Measurements from ENCODE around the gene SIGLEC14. TPM values are rescaled to one million over a fixed set of nuclear protein-coding genes. Genes with fewer than 3 reads are reported as not detected.

Gene SIGLEC14
- total and polyA plus RNA-seq, 10 donors = 13.3 to 101 (median 48.9) TPM; not detected in 2

DNA sequence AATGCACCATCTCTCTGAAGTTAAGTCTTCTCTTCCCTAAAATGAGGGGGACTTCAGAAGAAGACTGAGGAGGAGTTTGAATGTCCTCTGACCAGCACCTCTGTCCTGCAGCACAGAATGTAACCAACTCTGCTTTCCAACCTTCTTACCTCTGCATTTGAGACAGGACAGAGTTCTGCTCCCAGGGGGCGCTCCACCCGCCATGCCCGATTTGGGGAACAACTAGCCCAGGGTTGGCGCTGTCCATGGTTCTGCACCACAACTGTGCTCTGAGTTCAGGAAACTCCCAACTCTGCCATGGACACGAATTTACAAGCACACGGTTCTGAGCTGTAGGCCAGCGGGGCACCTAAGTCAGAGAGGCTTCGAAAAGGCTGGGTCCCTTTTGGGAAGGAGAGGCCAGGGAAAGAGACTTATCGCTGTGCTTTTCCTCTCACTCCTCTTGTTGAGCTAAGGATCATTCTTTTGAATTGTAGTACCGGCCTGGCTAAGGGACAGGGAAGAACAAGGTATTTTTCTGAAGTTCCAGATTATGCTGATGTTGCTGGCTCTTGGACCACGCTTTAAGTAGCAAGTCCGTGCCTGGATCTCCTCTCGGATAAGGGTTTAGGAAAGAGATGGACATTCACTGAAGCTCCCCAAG, 38.6 kb downstream of the SIGLEC14 start:
- TF ChIP-seq POLR2A (IDR thresholded peaks at IDR 0.05) (no peak), POLR2AphosphoS5 (IDR thresholded peaks at IDR 0.05) (peak in 2 of 3 donors; percentile 30 to 63)
- TF ChIP-seq, protein P1, sequence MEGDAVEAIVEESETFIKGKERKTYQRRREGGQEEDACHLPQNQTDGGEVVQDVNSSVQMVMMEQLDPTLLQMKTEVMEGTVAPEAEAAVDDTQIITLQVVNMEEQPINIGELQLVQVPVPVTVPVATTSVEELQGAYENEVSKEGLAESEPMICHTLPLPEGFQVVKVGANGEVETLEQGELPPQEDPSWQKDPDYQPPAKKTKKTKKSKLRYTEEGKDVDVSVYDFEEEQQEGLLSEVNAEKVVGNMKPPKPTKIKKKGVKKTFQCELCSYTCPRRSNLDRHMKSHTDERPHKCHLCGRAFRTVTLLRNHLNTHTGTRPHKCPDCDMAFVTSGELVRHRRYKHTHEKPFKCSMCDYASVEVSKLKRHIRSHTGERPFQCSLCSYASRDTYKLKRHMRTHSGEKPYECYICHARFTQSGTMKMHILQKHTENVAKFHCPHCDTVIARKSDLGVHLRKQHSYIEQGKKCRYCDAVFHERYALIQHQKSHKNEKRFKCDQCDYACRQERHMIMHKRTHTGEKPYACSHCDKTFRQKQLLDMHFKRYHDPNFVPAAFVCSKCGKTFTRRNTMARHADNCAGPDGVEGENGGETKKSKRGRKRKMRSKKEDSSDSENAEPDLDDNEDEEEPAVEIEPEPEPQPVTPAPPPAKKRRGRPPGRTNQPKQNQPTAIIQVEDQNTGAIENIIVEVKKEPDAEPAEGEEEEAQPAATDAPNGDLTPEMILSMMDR (IDR thresholded peaks at IDR 0.05 in 8 of 11, conservative IDR thresholded peaks at IDR 0.05 in 3 of 11) = peak; percentile 14 to 75 (median 54)
- peak; percentile 94 for DNase-seq
- intact Hi-C loops (cut with DNase I; ENCODE audit: low total_unique reads) = no loop called here
- peaks cover 0 to 8% (median 0%) of the 10 kb centered on the region in 8 donors for H3K9me3 ChIP-seq
- H3K4me3 ChIP-seq = no peak overlapping the region
- peaks cover 0 to 28% (median 0%) of the 10 kb centered on the region in 6 donors for H3K36me3 ChIP-seq
- H3K4me1 ChIP-seq = peaks cover 4 to 28% (median 18%) of the 10 kb centered on the region in 6 donors
- WGBS, 5 donors = 23 to 36% (median 27%) methylated on average over 13 of the region's 13 CpGs
- peak overlapping the region in 5 of 8 donors; percentile 2 to 60 (median 52) for H3K27ac ChIP-seq
- H3K27me3 ChIP-seq (replicated peaks in 1 of 7) = peaks cover 0 to 3% (median 0%) of the 10 kb centered on the region in 7 donors

DNA sequence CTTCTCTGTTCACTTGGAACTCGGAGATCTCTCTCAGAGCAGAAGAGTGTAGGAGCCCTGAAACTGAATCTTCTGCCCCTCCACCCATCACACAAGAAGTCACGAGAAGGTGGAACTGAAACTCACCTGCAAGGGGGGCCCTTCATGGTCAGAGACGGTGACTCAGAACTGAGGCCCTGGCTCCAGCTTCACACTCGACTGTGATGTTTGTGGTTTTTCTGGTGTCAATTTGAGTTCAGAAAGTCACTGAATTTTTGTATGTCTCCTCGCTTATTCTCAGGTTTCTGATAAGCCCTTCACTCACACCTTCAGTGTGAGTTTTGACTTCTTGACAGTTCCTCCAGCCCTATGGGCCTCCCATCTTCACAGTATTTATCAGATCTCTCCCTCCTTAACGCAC, 39.5 kb downstream of the SIGLEC14 start:
- DNase-seq = peak; percentile 83
- H3K27ac ChIP-seq = peak overlapping the region in 6 of 8 donors; percentile 2 to 70 (median 54)
- no peaks in the 10 kb centered on the region for H3K9me3 ChIP-seq
- no peaks in the 10 kb centered on the region for H3K27me3 ChIP-seq (replicated peaks in 1 of 7)
- intact Hi-C loops (cut with DNase I; ENCODE audit: low total_unique reads) = no loop called here
- peak in 2 of 3 donors; percentile 9 to 54 for TF ChIP-seq POLR2AphosphoS5 (IDR thresholded peaks at IDR 0.05)
- no peak for TF ChIP-seq POLR2A (IDR thresholded peaks at IDR 0.05)
- H3K4me1 ChIP-seq = peaks cover 4 to 36% (median 18%) of the 10 kb centered on the region in 6 donors
- H3K36me3 ChIP-seq = peaks cover 0 to 18% (median 0%) of the 10 kb centered on the region in 6 donors
- no peak overlapping the region for H3K4me3 ChIP-seq
- WGBS, 5 donors = 34 to 52% (median 43%) methylated on average over 6 of the region's 6 CpGs

DNA sequence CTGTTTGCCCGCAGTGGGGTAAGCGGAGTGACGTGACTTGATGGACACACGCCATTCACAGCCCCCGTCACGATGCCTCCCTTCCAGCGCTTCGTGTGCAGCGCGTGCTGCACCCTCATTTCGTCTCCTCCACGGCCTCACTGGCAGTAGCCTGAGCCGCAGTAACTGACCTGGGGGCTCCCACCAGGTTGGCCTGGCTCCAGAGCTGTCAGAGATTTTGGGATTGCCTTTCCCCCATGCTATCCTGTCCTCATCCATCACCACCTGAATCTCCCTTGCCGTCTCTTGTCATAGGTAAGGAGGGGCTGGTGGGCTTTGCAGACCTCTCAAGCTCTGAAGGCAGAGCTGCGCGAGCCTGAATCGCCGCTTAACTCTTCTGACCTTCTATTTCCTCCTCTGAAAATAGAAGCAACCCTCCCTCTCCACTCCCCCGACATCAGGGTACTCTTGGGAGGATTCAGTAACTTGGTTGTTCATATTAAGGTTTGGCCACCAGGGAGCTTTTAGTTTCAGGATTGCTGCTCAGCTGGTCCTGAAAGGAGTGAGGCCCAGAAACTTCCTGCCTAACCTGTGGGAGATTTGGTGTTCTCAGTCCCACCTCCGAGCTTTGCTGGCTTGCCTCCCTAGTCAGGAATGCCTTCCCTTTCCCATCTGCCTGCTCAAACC, 44.3 kb downstream of the SIGLEC14 start:
- H3K36me3 ChIP-seq = no peaks in the 10 kb centered on the region
- H3K9me3 ChIP-seq = peaks cover 0 to 7% (median 0%) of the 10 kb centered on the region in 8 donors
- peak overlapping the region in 3 of 8 donors; percentile 29 to 61 (median 39) for H3K4me3 ChIP-seq
- TF ChIP-seq POLR2AphosphoS5 (IDR thresholded peaks at IDR 0.05) (no peak), POLR2A (IDR thresholded peaks at IDR 0.05) (no peak)
- TF ChIP-seq, protein P1 (IDR thresholded peaks at IDR 0.05 in 8 of 11, conservative IDR thresholded peaks at IDR 0.05 in 3 of 11) = peak in 2 of 11 experiments; percentile 6 to 10
- DNase-seq = no peak
- intact Hi-C loops (cut with DNase I; ENCODE audit: low total_unique reads) = no loop called here
- peak overlapping the region in 4 of 8 donors; percentile 66 to 82 (median 74) for H3K27ac ChIP-seq
- H3K4me1 ChIP-seq = peaks cover 2 to 45% (median 10%) of the 10 kb centered on the region in 6 donors
- H3K27me3 ChIP-seq (replicated peaks in 1 of 7) = peaks cover 0 to 33% (median 8%) of the 10 kb centered on the region in 7 donors
- WGBS, 5 donors = 69 to 85% (median 80%) methylated on average over 20 of the region's 20 CpGs

DNA sequence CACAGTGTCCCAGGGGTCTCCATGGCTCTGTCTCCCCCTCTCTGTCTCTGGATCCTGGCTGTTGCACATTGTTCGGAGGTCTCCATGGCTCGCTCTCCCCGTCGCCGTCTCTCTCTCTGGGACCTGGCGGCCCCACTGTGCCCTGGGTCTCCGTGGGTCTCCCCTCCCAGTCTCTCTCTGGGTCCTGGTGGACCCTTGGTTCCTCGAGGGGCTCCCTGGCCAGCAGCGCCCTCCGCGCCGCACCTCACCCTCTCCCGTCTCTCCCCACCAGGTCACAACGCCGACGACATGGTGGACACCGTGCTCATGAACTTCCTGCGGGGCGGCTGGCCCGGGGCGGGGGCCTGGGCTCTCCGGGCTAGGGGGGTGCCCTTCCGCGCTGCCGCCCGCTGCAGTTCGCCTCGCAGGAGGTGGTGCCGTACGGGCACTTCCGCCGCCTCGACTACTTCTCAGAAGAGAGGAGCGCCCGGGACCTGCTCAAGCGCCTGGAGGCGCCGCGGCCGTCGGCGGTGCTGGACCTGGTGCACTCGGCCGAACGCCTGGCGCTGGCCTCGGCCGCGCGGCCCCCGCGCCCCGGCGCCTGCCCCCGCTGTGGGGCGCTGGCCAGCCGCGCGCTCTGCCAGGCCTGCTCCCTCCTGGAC, 45.6 kb downstream of the SIGLEC14 start:
- peaks cover 0 to 33% (median 6%) of the 10 kb centered on the region in 6 donors for H3K4me1 ChIP-seq
- intact Hi-C loops (cut with DNase I; ENCODE audit: low total_unique reads) = no loop called here
- H3K27ac ChIP-seq = peak overlapping the region in 5 of 8 donors; percentile 62 to 82 (median 73)
- TF ChIP-seq, protein P1 (IDR thresholded peaks at IDR 0.05 in 8 of 11, conservative IDR thresholded peaks at IDR 0.05 in 3 of 11) = no peak
- peak in 1 of 3 donors; percentile 39 for TF ChIP-seq POLR2AphosphoS5 (IDR thresholded peaks at IDR 0.05)
- H3K36me3 ChIP-seq = no peaks in the 10 kb centered on the region
- 7 to 17% (median 11%) methylated on average over 32 to 59 of the region's 59 CpGs for WGBS, 5 donors
- peak overlapping the region in 6 of 8 donors; percentile 2 to 61 (median 28) for H3K4me3 ChIP-seq
- DNase-seq = peak; percentile 92
- peaks cover 0 to 7% (median 0%) of the 10 kb centered on the region in 8 donors for H3K9me3 ChIP-seq
- H3K27me3 ChIP-seq (replicated peaks in 1 of 7) = peaks cover 0 to 33% (median 8%) of the 10 kb centered on the region in 7 donors

All from spleen (tissue), 11 donors.